GM19025 (cell line): Measurements from ENCODE around the gene MEX3B.
A peak's percentile ranks its signal among the peaks of the same experiment; 100 is the strongest.

Source experiments
- ATAC-seq: cut with Tn5 transposase; IDR thresholded peaks from one replicate; pipeline ENCODE4 v1.9.1; 2021; ENCODE audit warnings: mild to moderate bottlenecking, low read depth, moderate library complexity; ENCODE audit not compliant: unreplicated experiment

MEX3B gene

DNA sequence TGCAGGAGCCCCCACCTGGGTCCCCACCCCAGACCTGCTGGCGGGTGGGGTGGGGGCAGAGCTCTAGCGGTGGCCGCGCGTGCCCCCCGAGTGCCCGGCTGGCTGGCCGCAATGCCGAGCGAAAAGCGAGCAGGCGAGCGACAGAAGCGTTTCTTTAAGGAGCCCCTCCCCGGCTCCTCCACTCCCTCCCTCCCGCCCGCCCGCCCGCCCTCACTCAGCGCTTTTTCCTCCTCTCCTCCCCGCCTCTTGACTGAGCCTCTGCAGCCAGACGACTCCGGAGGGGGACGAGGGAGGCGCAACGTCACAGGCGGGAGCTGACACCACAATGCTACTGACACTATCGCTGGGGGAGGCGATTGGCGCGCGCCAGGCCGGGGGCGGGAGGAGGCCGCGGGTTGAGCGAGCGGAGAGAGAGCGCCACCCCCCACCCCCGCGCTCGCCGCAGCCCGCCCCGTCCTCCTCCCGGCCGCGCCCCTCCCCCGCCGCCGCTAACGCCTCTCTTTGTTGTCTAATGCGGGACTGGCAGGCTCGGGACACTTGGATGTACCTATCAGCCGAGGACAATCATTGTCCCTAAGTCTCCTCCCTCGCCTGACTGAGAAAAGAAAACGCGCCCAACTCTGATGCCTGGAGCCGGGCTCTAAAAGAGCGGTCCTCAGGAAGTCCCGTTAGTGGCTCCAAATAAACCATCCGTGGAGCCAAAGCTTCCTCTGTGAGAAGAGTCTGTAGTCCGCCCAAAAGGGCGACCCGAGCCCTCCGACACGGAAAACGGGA is at the start of gene MEX3B:
MEX3B (minus strand) TSS at position 127 of the 774 bp plus-strand sequence. CDS start 313 bp downstream, outside the sequence.
- ATAC-seq = peak; percentile 64

DNA sequence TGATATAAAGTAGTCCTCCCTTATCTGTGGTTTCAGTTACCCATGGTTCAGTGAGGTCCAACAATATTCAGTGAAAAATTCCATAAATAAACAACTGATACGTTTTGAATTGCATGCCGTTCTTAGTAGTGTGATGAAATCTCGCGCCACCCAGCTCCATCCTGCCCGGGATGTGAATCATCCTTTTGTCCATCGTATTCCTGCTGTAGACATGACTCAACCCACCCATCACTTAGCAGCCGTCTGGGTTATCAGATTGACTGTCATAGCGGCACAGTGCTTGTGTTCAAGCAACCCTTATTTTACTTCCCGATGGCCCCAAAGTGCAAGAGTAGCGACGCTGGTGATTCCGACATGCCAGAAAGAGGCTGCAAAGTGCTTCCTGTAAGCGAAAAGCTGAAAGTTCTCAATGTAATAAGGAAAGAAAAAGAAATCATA is 48.0 kb upstream of the MEX3B start:
- no peak for ATAC-seq

DNA sequence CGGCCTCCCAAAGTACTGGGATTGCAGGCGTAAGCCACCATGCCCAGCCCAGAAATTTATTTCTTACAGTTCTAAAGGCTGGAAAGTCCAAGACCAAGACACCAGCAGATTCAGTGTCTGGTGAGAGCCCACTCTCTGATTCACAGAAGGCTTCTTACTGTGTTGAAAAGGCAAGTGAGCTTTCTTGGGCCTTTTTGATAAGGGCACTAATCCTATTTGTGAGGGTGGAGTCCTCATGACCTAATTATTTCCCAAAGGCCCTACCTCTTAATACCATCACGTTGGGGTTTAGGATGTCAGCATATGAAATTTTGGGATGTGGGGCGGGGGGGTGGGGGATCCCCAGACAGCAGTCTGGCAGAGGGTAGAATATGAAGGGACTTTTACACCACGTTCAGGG is 47.5 kb upstream of the MEX3B start:
- ATAC-seq = no peak

DNA sequence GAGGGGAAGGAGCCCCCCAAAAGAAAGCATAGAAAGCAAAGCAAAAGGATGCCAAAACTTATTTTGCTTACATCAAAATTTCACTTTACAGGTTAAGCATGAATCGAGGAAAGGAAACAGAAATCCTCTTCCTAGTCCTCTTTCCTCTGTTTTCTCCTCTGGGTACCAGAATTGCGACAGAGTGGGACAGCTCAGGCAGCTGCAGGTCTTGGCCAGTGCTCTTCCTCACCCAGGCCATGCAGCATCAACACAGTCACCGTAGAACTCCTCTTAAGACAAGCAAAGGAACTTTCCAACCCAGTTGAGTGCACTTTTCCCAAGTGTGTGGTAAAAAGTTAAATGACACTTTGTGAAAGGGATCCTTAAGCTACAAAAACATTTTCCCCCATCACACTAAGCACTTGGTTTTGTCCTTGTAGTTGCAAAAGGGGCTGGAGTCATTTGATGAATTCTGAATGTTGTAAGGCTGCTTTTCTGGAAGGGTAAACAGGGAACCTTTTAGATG is 45.9 kb upstream of the MEX3B start:
- no peak for ATAC-seq

DNA sequence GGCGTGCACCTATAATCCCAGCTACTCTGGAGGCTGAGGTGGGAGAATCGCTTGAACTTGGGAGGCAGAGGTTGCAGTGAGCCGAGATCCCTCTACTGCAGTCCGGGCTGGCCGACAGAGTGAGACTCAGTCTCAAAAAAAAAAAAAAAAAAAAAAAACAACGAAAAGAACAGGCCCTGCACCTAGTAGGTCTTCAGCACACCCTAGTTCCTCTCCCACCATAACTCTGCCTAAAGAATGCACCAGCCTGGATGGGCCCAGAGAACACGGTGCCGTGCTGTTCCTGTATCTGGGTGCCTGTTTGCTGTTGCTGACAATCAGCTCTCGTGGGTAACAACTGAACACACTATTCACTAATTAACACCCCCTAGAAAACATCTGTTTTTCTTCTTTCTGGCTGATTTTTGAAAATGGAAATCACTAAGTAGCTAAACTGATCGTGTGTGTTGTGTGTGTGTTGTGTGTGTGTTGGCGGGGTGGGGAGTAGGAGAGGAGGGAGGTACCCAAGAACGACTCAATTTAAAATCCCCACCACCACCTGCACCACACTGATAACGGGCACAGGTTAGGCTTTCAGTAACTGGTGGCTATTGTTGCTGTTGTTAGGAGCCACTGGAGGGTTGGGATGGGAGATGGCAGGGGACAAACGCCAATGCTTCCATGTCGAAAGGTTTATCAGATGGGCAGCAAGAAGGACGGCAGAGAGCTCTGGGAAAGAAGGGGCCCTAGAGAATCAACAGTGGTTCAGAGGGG is 40.6 kb upstream of the MEX3B start:
- ATAC-seq = no peak

DNA sequence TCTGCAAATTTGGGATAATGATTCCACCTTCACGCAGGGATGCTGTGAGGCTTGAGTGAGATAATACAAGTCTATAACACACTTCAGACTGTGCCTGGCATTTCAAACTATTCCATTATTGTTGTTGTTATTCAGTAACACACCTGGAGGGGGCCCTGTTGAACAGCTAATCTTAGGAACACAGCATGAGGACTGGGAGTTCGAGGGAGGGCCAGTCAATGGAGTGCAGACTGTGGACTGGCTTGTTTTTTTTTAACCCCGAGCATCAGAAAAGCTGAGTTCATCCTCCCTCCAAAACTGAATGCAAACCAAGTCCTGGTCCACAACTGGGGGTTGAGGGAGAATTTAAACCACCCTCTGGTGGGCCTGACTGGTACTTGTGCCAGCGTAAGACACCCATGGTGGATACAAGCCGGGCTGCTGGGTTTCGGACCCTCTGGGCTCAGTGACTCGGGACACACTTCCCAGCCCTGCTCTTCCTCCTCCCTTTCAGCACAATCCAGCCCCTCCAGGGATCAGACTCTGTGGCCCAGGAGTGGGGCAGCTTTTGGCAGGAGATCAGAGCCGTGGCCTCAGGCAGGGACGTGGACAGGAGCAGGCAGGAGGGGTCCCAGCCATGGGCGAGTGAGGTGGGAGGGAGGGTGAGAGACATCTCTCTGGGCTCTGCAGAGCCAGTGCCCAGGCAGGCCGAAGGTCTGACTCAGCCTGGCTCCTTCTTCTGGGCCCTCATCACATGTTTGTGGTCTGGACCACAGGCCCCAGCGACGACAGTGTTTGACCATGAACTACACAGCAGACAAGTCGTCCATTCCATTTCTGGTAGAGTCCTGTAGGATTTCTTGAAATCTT is 36.3 kb upstream of the MEX3B start:
- ATAC-seq = no peak

DNA sequence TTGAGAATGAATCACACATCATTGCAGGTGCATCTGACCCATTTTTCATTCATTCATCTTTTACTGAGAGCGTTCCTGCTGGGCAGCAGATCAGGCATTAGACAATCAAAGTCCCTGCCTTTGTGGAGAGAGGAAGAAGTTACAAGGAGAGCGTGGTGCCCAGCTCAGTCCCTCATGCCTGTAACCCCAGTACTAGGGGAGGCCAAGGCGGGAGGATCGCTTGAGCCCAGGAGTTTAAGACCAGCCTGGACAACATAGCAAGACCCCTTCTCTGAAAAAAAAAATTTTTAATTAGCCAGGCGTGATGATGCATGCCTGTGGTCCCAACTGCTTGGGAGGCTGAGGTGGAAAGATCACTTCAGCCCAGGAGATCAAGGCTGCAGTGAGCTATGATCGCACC is 35.0 kb upstream of the MEX3B start:
- no peak for ATAC-seq

DNA sequence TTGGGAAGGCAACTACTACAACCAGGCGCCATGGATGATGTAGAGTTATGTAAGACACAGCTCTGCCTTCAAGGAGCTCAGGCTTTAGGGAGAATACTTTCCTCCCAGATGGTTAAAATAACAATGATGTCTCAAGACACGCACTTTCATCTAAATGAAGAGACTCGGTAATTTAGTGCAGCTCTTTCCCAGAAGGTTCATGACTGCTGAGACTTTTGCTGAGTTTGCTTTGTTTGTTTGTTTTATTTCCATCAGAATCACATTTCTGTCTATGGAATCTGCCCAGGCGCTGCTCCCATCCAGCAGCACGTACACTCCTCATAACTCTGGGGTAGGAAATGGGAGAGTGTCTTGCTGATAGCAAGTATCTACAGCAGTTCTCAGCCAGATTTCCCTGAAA is 33.9 kb upstream of the MEX3B start:
- ATAC-seq = no peak

DNA sequence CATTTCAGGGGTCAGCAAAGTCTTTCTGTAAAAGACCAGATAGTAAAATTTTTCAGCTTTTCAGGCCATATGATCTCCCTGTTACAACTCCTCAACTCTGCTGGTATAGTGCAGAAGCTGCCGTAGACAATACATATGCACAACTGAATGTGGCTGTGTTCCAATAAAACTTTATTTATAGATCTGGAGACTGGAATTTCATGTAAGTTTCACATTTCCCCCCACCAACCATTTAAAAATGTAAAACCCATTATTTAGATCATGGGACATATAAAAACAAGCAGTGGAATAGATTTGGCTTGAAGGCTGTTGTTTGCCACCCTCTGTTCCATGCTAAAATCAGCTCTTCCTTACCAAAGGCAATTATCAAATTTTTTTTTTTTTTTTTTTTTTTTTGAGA is 28.8 kb upstream of the MEX3B start:
- no peak for ATAC-seq

DNA sequence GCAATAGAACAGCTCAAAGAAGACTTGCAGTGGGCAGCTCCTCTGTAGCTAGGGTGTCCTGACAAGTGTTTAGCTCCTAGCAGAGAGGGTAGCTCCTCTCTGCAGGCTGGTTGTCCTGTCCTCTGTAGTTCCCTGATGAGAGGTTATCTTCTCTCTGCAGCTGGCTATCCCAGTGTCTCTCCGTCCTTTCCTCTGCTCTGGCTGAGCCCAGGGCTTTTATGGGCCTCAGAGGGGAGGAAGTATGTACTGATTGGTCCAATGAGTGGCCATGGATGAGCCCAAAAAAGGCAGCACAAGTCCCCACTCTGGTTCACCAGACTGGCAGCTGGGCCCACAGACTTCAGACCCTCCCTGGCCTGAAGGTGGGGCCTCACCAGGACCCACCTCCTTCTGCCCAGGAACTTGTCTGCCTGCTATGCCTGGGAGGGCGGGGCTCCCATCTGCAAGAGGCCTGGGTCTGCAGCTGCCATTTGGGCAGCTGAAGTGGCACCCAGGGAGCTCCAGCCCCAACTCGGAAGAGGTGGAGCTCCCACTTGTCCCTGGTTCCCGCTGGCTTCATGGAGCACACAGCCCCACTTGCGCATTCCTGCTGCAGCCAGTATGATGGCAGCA is 27.2 kb upstream of the MEX3B start:
- ATAC-seq = no peak

DNA sequence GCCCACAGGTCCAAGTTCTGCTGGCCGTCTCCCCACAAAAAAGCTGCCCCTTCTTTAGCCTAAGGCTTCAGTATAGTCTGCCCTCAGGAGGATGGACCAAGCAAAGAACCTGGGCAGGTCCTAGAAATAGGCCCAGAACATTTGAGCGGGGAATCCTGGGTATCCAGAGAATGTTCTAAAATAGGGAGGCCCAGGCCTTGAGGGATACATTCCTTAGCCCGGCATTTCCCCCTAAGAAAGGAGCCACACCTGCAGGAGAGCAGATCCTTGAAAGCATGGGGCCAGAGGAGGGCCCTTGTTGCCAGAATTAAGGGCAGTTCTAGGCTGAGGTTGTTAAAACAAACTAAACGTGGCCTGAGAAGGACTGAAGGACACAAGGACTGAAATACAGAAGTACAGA is 20.6 kb upstream of the MEX3B start:
- no peak for ATAC-seq

DNA sequence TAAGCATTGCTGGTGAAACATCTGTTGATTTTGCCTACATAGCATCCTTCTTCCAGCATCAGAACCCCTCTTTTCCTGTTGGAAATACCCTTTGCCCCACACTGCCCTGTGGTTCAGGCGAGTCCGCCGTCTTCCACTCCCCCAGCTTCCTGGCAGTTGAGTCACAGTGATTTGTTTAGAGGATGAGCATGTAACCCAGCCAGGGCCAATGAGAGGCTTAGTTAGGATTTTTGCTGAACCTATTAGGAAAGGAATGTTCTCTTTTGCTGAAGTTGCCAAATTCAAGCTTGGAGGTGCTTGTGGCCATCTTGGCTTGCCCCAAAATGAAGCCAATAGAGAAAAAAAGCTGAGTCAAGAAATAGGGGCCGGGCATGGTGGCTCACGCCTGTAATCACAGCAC is 19.0 kb upstream of the MEX3B start:
- ATAC-seq = no peak

DNA sequence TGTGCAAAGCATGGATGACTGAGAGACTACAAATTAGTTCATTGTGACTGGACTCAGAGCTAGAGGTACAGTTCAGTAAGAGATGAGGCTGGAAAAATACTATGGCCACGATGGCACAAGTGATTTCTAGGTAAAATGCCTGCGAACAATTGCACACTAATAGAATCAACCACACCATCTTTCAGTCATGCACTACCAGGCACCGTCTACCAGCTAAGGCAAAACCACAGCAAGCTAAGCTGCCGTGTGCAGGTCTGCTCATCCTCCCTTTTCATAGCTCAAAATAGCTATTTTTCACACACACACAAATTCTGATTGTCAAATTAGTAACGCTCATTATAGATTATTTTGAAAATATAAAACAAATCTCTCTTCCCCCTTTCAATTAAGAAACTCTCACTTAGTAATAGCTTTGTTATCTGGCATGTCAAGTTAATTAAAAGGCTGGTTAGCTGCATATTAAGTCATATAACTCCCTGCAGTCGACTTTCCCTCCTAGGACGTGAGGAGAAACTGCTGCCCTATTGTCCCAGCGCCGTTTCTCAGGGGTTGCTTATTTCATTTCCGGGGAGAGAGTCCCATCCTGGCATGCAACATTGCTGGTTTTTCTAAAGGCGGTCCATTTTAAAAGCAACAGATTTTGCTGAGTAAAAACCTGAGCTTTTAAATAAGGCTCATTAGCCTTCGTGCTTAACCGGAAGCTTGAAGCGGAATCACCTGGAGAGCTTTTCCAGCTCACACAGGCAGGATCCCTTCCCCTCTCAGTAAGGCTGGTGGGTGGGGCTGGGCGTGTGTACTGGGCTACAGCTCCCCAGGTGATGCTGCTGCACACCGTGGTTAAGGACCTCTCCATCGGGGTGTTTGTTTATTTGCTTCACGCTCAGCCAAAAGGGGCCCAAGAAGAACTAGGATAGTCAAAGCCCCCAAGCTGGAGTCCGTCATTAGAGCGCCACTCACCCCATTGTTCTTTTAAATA is 16.9 kb upstream of the MEX3B start:
- ATAC-seq = no peak

DNA sequence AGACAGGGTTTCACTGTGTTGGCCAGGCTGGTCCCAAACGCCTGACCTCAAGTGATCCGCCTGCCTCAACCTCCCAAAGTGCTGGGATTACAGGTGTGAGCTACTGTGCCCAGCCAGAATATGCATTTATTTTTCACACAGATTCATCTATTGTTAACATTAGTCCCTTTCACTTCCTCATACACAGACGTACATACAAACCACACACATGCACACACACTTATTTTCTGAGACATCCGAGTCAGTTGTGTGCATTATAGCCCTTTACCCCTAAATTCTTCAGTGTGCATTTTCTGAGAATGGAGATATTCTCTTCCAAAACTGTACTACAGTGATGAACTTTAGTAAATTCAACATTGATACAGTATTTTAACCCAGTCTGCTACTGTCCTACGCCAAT is 15.0 kb upstream of the MEX3B start:
- no peak for ATAC-seq

DNA sequence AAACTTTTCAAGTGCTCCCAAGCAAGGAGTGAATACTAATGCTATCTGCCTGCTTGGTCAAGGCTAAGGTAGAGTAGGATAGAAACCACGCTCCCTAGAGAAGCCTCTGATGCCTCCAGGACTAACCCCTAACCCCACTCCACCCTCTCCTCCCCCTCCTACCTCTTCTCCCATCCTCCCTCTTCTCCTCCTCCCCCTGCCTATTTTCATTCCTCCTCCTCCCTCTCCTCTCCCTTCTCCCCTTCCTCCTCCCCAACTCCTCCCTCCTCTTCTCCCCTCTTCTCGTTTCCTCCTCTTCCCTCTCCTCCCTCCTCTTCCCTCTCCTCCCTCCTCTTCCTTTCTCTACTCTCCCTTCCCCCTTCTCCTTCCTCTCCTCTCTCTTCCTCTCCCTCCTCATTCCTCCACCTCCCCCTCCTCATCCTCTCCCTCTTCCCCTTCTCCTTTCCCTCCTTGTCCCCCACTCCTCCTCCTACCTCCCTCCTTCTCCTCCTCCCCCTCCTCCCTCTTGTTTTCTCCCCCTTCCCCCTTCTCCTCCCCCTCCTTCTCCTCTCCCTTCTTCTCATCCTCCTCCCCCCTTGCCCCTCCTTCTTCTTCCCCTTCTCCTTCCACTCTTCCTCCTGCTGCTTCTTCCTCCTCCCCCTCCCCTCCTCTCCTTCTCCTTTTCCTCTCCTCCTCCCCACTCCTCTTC is 12.8 kb upstream of the MEX3B start:
- ATAC-seq = no peak

DNA sequence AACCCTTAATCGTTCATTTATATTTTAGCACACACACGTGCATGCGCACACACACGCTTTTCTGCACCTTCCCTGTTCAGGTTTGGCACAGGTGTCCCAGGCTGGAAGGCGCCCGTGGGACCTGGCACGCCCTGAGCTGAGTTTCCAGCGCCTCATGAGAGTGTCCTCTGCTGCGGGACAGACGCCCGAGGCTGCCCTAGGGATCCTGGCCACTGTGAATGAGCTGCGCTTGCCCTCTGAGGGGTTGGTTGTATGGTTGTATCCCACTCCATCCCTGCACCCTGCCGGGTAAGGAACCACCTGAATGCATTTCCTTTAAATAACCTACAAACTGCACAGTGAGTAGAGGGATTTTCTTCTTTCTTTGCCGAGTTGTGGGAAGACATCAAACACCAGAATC is 12.2 kb upstream of the MEX3B start:
- no peak for ATAC-seq

DNA sequence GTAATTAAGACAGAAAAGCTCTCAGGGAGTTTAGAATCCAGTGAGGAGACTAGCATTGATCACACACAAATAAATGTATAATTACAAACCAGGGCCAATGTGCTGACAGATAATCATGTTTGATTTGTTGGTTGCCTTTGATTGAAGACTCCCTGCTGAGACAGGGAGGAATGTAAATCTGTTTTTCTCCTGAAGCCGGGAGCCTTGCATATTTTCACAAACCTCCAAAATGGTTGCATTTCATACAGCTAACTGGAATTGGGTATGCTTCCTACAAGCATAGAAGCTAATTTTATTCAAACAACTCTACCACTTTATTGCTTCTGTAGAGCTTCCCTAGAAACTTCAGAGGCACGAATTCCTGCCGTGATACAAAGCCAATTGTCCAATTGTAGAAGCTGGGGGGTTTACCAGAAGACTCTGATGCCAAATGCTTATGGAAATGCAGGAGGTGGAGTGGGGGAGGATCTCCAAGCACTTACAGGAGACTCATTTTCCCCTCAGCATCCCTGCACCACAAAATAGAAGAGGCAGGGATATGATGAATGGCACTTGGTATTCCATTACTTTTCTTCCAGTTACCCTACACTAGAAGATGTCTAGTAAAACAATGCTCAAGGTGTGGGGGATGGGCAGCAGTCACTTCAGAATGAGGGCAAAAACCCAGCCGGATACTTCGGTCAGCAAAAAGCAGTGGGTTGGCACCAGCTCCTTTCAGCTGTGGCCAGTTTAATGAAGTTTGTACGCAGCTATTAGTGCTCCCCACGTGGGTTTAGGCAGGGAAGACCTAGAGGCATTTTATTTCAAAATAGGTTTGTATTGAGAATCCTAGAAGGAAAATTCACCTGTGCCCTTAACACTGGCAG is 11.4 kb upstream of the MEX3B start:
- ATAC-seq = no peak

DNA sequence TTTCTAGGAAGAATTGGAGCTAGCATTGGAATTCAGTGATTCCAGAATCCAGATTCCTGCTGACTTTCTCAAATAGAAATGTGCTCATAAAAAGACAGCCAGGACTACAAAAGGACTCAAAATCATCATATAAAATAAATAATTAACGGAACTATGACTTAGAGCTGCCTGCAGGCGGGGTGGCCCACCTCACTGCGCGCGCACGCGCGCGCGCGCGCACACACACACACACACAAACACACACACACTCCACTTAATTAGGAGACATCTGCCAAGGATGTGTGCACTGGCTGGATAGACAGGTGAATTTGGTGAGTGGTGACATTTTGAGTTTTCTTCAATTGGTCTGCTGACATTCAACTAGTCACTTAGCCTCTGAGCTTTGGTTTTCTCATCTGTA is 6.9 kb upstream of the MEX3B start:
- ATAC-seq = no peak
